Trophoblast cell (in vitro differentiated cells and primary cell): ENCODE measurements around the gene CD93.
A peak's percentile ranks its signal among the peaks of the same experiment; 100 is the strongest.

Experiments
- DNase-seq, 2 donors: peaks; one replicate each; pipeline ENCODE4 v3.0.0-alpha.2; 2016
- H2AFZ ChIP-seq: 2 replicates; pipeline ENCODE4 v1.6.1; 2013; ENCODE audit warnings: low read length, moderate library complexity, mild to moderate bottlenecking; ENCODE audit not compliant: insufficient read depth, poor library complexity
- H2AK5ac ChIP-seq: 2 replicates; pipeline ENCODE4 v1.6.1; 2013; ENCODE audit warnings: mild to moderate bottlenecking, low read length
- H2BK120ac ChIP-seq: 2 replicates; pipeline ENCODE4 v1.6.1; 2013; ENCODE audit warnings: low read length, mild to moderate bottlenecking, moderate library complexity; ENCODE audit not compliant: insufficient read depth, poor library complexity
- H2BK12ac ChIP-seq: 2 replicates; pipeline ENCODE4 v1.6.1; 2013; ENCODE audit warnings: mild to moderate bottlenecking, low read length, moderate library complexity
- H2BK5ac ChIP-seq: 2 replicates; pipeline ENCODE4 v1.6.1; 2013; ENCODE audit warnings: low read length, low read depth, moderate library complexity, mild to moderate bottlenecking; ENCODE audit not compliant: poor library complexity
- H3K14ac ChIP-seq: 2 replicates; pipeline ENCODE4 v1.6.1; 2013; ENCODE audit warnings: mild to moderate bottlenecking, low read length
- H3K18ac ChIP-seq: 2 replicates; pipeline ENCODE4 v1.6.1; 2013; ENCODE audit warnings: mild to moderate bottlenecking, low read length
- H3K23ac ChIP-seq: 2 replicates; pipeline ENCODE4 v1.6.1; 2013; ENCODE audit warnings: low read length
- H3K27ac ChIP-seq: 2 replicates; pipeline ENCODE4 v1.5.1; 2013; ENCODE audit warnings: low read depth, mild to moderate bottlenecking, inconsistent platforms, low read length, moderate library complexity
- H3K27me3 ChIP-seq: 2 replicates; pipeline ENCODE4 v1.6.1; 2013; ENCODE audit warnings: inconsistent platforms, mild to moderate bottlenecking, low read length, moderate library complexity; ENCODE audit not compliant: insufficient read depth
- H3K36me3 ChIP-seq, 2 experiments: 1 replicate in 1 of 2; 2 replicates in 1 of 2; pipeline ENCODE4 v1.6.1; 2013; ENCODE audit warnings: low read length in 2 of 2, mild to moderate bottlenecking in 2 of 2, moderate library complexity in 1 of 2; ENCODE audit not compliant: insufficient read depth in 2 of 2, control insufficient read depth in 1 of 2
- H3K4ac ChIP-seq: 2 replicates; pipeline ENCODE4 v1.6.1; 2013; ENCODE audit warnings: low read depth, mild to moderate bottlenecking, low read length, moderate library complexity
- H3K4me1 ChIP-seq, 2 experiments: 1 replicate in 1 of 2; 2 replicates in 1 of 2; pipeline ENCODE4 v1.6.1; 2013; ENCODE audit warnings: low read length in 2 of 2, mild to moderate bottlenecking in 2 of 2, moderate library complexity in 1 of 2; ENCODE audit not compliant: insufficient read depth in 2 of 2, control insufficient read depth in 1 of 2
- H3K4me2 ChIP-seq: 2 replicates; pipeline ENCODE4 v1.6.1; 2013; ENCODE audit warnings: inconsistent platforms, mild to moderate bottlenecking, low read length, moderate library complexity
- H3K4me3 ChIP-seq: 2 replicates; pipeline ENCODE4 v1.5.1; 2013; ENCODE audit warnings: mild to moderate bottlenecking, low read depth, low read length, inconsistent platforms
- H3K79me1 ChIP-seq: one replicate; pipeline ENCODE4 v1.6.1; 2013; ENCODE audit warnings: low read length
- H3K79me2 ChIP-seq: 2 replicates; pipeline ENCODE4 v1.6.1; 2013; ENCODE audit warnings: low read length, mild to moderate bottlenecking; ENCODE audit not compliant: control insufficient read depth, insufficient read depth, poor library complexity
- H3K9ac ChIP-seq: 2 replicates; pipeline ENCODE4 v1.6.1; 2013; ENCODE audit warnings: mild to moderate bottlenecking, low read length
- H3K9me3 ChIP-seq: 2 replicates; pipeline ENCODE4 v1.6.1; 2013; ENCODE audit warnings: low read depth, mild to moderate bottlenecking, control low read depth, inconsistent platforms, low read length; ENCODE audit not compliant: insufficient read depth
- H4K12ac ChIP-seq: 2 replicates; pipeline ENCODE4 v1.6.1; 2013; ENCODE audit warnings: low read depth, mild to moderate bottlenecking, low read length, moderate library complexity
- H4K8ac ChIP-seq: 2 replicates; pipeline ENCODE4 v1.6.1; 2013; ENCODE audit warnings: low read depth, mild to moderate bottlenecking, low read length, moderate library complexity
- H4K91ac ChIP-seq: one replicate; pipeline ENCODE4 v1.6.1; 2013; ENCODE audit warnings: low read depth, mild to moderate bottlenecking, low read length, moderate library complexity
- whole genome bisulfite sequencing: extraction: QIAGEN DNeasy Blood & Tissue Kit; methylation state at CpG from one replicate; pipeline ENCODE4 v1.1.7; 2013; ENCODE audit warnings: missing lambda C conversion rate; ENCODE audit not compliant: insufficient read length, insufficient coverage; ENCODE audit errors: extremely low coverage; 5-methylcytosine and 5-hydroxymethylcytosine counted together

Gene CD93

GRCh38 chr20:23125159-23125558, 39.0 kb upstream of the CD93 start:
- no peak overlapping the region for H2BK5ac ChIP-seq
- no peak overlapping the region for H2AFZ ChIP-seq
- no peak overlapping the region for H3K4me2 ChIP-seq
- H2BK12ac ChIP-seq, result no peak overlapping the region
- H3K4me3 ChIP-seq, result no peak overlapping the region
- H3K79me1 ChIP-seq, result no peaks in the 10 kb centered on the region
- H3K4me1 ChIP-seq, result no peaks in the 10 kb centered on the region
- H4K91ac ChIP-seq, result no peak overlapping the region
- H4K12ac ChIP-seq, result no peak overlapping the region
- H3K14ac ChIP-seq, result no peak overlapping the region
- H3K27ac ChIP-seq, result no peak overlapping the region
- no peak overlapping the region for H3K9ac ChIP-seq
- no peak overlapping the region for H2AK5ac ChIP-seq
- no peak overlapping the region for H3K18ac ChIP-seq
- H3K27me3 ChIP-seq, result no peaks in the 10 kb centered on the region
- no peaks in the 10 kb centered on the region for H3K36me3 ChIP-seq
- no peak overlapping the region for H4K8ac ChIP-seq
- no peaks in the 10 kb centered on the region for H3K9me3 ChIP-seq
- no peak overlapping the region for H3K23ac ChIP-seq
- H3K4ac ChIP-seq, result no peak overlapping the region
- no CpG with 5 or more reads among the region's 5 CpGs for WGBS
- DNase-seq, result no peak
- no peak overlapping the region for H2BK120ac ChIP-seq
- no peaks in the 10 kb centered on the region for H3K79me2 ChIP-seq

GRCh38 chr20:23123886-23124285, 37.8 kb upstream of the CD93 start:
- no peaks in the 10 kb centered on the region for H3K9me3 ChIP-seq

GRCh38 chr20:23122796-23123655, 36.9 kb upstream of the CD93 start:
- Histone ChIP-seq H3K79me2 (no peaks in the 10 kb centered on the region), H3K36me3 (no peaks in the 10 kb centered on the region), H4K12ac (no peak overlapping the region), H3K9ac (no peak overlapping the region), H3K4ac (no peak overlapping the region), H4K8ac (no peak overlapping the region), H4K91ac (no peak overlapping the region), H3K23ac (no peak overlapping the region), H2BK12ac (no peak overlapping the region), H3K27ac (no peak overlapping the region), H3K14ac (no peak overlapping the region), H3K27me3 (no peaks in the 10 kb centered on the region), H2BK5ac (no peak overlapping the region), H3K18ac (no peak overlapping the region), H3K79me1 (no peaks in the 10 kb centered on the region), H3K9me3 (no peaks in the 10 kb centered on the region), H3K4me1 (no peaks in the 10 kb centered on the region), H2AFZ (no peak overlapping the region), H2AK5ac (no peak overlapping the region), H3K4me2 (no peak overlapping the region), H2BK120ac (no peak overlapping the region), H3K4me3 (no peak overlapping the region)
- no peak for DNase-seq
- WGBS, result no CpG with 5 or more reads among the region's 18 CpGs

More at GRCh38 chr20:23123886-23124285, 37.8 kb upstream of the CD93 start:
- Histone ChIP-seq H4K8ac (no peak overlapping the region), H2BK5ac (no peak overlapping the region), H3K9ac (no peak overlapping the region), H3K27ac (no peak overlapping the region), H3K79me1 (no peaks in the 10 kb centered on the region), H2BK120ac (no peak overlapping the region), H4K12ac (no peak overlapping the region), H2BK12ac (no peak overlapping the region), H2AK5ac (no peak overlapping the region), H3K4me2 (no peak overlapping the region), H2AFZ (no peak overlapping the region), H3K23ac (no peak overlapping the region), H3K79me2 (no peaks in the 10 kb centered on the region), H3K27me3 (no peaks in the 10 kb centered on the region), H3K14ac (no peak overlapping the region), H3K4ac (no peak overlapping the region), H4K91ac (no peak overlapping the region), H3K36me3 (no peaks in the 10 kb centered on the region), H3K18ac (no peak overlapping the region), H3K4me1 (no peaks in the 10 kb centered on the region), H3K4me3 (no peak overlapping the region)
- no CpG with 5 or more reads among the region's 10 CpGs for WGBS
- DNase-seq, result peak in 1 of 2 donors; percentile 58

- H3K27ac ChIP-seq, result no peak overlapping the region
- no peak overlapping the region for H3K23ac ChIP-seq
- no peaks in the 10 kb centered on the region for H3K27me3 ChIP-seq
- H4K8ac ChIP-seq, result no peak overlapping the region
- no peak overlapping the region for H2BK120ac ChIP-seq
- no peak overlapping the region for H2AK5ac ChIP-seq
- H4K91ac ChIP-seq, result no peak overlapping the region
- H2BK12ac ChIP-seq, result no peak overlapping the region
- DNase-seq, result no peak
- no peaks in the 10 kb centered on the region for H3K9me3 ChIP-seq
- no CpG with 5 or more reads among the region's 9 CpGs for WGBS
- H3K79me2 ChIP-seq, result no peaks in the 10 kb centered on the region
- no peak overlapping the region for H3K9ac ChIP-seq
- H4K12ac ChIP-seq, result no peak overlapping the region
- no peaks in the 10 kb centered on the region for H3K79me1 ChIP-seq
- no peak overlapping the region for H3K4ac ChIP-seq
- H3K18ac ChIP-seq, result no peak overlapping the region
- no peaks in the 10 kb centered on the region for H3K4me1 ChIP-seq
- no peak overlapping the region for H2BK5ac ChIP-seq
- no peak overlapping the region for H3K4me2 ChIP-seq
- H3K36me3 ChIP-seq, result no peaks in the 10 kb centered on the region
- H2AFZ ChIP-seq, result no peak overlapping the region
- H3K4me3 ChIP-seq, result no peak overlapping the region
- no peak overlapping the region for H3K14ac ChIP-seq
These were observed 36.2 kb upstream of the CD93 start for GRCh38 chr20:23122321-23122720.
